NCI-H1417 treated with DMSO at 0.1 percent for 48 hours (cell line): ENCODE data around the gene CDS2.

Experiments
- DNase-seq: peaks from one replicate; lab custom pipeline; 2025; lab: John Stamatoyannopoulos, UW

The CDS2 gene

DNA sequence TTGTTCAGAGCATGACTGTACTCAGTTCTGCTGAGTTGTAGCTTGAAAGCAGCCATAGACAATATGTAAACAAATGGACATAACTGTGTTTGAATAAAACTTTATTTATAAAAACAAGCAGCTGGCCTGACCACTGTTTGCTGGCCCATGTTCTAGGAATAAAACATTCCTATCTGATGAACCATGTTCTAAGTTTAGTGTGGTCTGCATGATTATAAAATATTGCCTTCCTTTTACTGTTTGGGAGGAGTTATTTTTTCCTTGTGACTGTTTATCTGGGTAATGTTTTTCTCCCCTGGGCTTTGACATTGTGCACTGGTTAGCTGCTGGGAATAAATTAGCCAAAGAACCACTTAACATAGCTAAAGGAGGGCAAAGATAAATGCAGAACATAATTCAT lies 55.1 kb downstream of the CDS2 start:
- DNase-seq: no peak

- DNase-seq: no peak
These were observed 55.9 kb downstream of the CDS2 start for GRCh38 chr20:5182615-5183254.

DNA sequence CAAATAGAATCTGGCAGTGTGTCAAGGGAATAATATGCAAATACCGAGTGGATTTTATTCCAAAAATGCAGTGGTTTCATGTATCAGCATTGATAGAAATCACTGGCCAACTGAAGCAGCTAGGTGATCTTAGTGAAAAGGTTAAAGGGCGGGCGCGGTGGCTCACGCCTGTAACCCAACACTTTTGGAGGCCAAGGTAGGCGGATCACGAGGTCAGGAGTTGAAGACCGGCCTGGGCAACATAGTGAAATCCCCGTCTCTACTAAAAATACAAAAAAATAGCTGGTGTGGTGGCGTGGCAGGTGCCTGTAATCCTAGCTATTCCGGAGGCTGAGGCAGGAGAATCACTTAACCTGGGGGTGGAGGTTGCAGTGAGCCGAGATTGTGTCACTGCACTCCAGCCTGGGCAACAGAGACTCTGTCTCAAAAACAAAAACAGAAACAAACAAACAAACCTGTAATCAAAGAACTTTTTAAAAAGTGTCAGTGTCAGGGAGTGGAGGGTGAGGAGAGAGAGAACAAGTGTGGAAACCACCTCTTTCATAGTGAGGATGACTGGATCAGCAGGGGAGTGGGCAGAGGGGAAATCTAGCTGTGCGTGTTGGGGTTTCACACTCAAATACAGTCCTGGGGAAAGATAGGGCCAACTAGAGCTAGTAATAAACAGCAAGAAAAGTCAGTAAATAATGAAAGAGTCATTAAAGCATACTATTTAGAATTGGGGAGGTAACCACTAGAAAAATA lies 57.1 kb downstream of the CDS2 start:
- DNase-seq: no peak

GRCh38 chr20:5184684-5185083 lies 57.9 kb downstream of the CDS2 start:
- DNase-seq: no peak

GRCh38 chr20:5187122-5187521 lies 60.3 kb downstream of the CDS2 start:
- no peak for DNase-seq

- no peak for DNase-seq
These were observed 61.9 kb downstream of the CDS2 start for GRCh38 chr20:5188736-5189135.

GRCh38 chr20:5189917-5190316 lies 63.1 kb downstream of the CDS2 start:
- no peak for DNase-seq

GRCh38 chr20:5190444-5190843 lies 63.6 kb downstream of the CDS2 start:
- DNase-seq: no peak

DNA sequence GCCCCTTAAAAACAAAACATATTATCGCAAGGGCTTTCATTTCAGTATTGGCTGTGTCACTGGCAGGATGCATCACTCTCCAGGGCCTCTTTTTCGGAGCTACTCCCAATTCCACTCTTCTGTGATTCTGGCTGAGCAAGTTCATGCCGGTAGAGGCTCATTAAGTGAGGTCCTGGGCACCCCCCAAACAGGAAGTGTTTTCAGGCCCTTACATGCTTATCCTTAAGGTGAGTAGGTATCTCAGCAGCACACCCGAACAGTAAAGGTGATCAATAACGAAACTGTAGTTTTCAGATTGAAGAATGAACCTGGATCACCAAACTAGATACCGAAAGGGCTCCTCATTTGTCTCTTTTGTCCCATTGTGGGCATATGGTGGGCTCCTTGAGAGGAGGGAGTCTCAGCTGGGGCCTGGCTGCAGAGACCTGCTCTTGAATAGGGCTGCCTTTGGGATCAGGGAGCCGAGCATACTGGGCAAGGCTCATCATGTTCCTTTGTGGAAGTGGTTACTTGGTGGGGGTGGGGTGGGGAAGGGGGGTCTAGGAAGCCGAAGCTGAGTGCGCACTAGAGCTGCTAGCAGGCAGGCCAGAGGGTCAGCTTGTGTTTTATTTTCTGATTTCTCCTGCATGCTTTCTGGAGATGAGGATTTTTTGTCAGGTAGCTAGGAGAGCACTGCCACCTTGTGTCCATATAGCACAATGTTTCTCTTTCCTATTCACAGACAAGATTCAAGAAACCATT lies 65.2 kb downstream of the CDS2 start:
- peak; percentile 46 for DNase-seq

DNA sequence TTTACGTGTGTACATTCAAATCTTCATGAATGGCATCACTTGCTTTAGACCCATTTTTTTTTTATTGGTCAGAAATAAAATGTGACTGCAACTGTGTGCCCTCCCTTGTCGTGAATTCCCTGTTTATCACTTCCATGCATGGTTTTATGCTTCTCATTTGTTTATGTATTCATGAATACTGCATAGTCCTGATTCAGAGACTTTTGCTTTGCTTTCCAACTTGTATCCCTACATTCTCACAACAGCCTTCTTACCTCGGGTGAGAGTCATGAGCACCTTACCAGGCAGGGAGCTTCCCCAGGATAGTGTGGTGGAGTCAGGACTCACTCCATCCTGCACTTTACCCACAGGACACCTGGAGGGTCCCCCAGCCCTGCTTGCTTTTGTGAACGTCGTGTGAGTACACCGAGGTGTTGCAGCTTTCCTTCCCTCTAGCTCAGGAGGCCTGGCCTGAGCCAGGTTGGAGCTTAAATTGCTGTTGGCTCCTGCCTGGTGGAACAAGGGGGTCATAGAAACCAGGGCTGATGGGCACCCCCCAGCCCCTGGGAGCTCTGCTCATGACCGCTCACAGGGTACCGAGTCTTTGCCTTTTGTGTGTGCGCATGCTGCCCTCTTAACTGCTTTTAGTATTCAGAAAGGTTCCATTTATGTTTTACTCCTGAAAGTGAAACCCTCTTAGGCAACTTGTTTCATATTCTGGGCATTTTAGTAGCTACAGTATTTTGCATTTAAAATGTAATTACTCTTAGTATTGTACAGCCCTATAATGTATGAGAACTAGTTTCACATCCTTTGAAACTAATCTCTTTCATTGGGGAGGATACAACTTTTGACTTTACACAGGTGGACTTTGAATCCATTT lies 66.0 kb downstream of the CDS2 start:
- DNase-seq: no peak

- no peak for DNase-seq
These were observed 68.8 kb downstream of the CDS2 start for GRCh38 chr20:5195655-5196054.

GRCh38 chr20:5196149-5196548 lies 69.3 kb downstream of the CDS2 start:
- no peak for DNase-seq

DNA sequence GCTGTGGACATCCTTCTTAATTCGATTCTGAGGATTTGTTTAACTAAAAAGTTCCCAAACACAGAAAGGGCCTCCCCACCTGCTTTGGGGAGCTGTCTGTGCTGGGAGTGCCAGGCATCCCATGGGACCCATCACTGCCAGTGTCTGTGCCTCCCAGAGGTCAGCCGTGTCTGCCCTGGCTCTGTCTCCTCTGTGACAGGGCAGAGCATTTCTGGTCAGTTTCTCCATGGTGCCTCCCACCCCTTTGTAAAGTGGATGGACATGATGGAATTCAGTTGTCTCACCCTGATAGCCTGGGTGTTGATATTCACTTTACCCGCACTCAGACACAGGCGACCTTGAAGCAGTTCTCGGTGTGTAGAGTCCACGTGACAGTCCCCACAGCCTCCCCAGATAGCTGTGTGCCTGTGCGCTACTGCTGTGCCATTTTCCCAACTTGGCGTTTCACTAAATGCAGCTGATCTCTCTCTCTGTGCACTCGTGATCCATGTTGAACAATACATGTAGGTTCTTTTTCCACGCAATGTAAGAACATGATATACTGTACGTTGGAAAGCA lies 70.5 kb downstream of the CDS2 start:
- no peak for DNase-seq

DNA sequence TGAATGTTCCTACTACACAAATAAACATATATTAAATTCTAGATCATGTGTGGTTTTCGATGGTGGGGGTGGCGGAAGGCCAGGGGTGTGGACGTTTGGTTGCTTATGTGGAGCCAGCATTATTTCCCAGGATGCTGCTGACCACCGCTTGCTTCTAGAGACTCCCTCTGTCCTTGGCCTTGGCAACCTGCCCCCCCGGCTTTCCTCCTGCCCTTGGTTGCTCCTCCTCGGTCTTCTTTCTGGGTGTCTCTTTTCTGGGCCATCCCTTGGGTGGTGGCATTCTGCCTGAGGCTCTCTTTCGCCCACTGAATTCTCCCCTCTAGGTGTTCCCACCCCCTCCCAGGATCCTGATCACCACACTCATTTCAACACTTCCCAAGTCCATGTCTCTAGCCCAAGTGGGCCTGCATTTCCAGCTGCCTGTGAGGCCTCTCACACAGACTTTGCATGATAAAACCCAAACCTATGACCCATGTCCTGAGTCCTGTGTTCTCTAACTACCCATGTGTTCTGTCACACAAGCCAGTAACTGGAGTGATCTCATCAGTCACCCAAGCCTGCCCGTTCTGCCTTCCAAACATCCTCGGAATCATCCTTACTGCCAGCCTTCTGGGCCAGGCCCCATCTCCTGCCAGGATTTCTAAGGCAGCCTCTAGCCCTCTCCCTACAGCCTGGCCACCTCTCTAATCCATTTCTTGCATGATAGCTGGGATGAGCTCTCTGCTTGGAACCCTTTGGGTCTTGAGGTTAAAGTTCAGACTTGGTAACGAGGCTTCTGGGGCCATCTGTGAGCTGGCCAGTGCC lies 71.2 kb downstream of the CDS2 start:
- DNase-seq: no peak

DNA sequence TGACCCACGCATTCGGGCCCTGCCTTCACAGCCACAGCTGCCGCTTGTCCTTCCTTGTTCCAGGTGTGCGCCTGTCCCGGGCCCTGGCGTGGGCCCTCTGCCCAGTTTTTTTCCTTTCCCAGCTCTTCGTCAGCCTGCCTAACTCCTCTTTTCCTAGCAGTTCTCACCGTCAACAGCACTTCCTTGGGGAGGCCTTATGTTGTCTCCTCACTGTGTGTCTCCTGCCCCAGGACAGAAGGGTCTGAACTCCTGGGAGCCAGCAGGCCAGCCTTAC lies 71.8 kb downstream of the CDS2 start:
- no peak for DNase-seq

- no peak for DNase-seq
These were observed 76.6 kb downstream of the CDS2 start for GRCh38 chr20:5203380-5203779.

DNA sequence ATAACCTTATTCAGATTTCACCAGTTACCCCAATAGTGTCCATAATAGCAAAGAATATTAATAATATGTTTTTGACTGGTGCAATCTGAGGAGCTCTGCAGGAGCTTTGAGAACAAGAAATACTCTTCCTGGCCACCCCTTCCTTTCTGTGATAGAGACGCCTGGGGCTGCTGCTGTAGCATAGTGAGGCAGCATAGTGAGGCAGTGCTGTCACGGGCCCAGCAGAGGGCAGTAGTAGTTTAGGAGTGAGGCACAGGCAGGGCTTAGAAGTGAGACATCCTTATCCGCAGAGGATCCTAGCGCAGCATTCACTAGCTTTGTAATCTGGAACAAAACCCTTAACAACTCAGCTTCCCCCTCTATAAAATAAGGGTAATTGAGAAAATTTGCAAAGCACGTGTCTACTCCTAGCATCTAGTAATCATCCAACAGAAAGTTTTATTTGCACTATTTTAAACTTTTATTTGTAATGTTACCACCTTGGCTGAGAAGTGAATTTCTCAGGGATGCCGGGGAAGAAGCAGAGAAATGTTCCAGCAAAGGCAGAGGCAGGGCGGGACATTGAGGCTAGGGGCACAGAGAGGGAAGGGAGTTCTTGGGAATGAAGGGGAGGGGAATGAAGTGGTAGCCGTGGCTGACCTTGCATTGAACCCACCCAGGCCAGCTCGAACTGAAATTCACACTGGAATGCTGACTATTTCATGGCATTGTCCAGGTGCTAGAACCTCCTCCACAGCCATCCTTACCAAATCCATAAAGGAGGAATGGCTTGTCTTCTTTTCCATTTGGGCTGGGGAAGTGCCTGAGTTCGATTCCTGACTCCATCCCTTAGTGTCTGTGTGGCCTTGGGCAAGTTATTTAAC lies 78.8 kb downstream of the CDS2 start:
- DNase-seq: peak; percentile 25

GRCh38 chr20:5207138-5207537 lies 80.3 kb downstream of the CDS2 start:
- DNase-seq: no peak

DNA sequence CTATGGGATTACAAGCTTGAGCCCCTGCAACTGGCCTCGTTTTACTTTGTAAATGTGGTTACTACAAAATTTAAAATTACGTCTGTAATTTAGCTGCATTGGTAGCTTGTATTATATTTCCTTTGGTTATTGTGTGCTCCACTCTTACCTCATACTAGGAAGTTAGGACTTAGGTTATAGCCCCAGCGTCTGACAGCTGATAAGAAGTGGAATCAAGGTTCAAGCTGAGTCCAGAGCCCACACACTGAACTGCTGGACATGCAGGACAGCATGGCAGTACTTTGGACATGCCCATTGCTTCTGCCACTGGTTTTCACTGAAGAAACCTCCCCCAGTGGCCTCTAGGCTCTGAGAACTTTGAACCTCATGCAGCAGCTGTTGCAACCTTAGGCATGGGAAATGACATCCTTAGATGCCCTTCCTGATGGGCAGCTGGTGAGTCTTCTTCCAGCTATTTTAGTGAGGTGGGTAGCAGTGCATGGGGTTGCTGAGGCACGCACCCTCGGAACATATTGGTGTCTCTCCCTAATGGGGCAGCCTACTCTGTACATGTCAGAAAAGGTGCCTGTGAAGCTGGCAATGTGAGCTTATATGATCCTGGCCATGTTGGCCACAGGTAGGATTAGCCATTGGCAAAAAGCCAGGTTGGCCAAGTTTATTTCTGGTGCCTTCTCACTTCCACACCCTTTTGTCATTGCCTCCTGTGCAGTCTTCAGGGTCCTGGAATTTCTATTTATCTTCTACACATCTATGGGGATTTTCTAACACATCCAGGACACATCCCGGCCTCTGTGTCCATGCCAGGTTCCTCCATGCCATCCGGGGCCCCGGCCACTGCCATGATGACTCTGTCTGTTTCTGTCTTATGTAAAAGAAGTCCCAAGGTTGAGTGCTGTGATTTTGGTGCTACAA lies 85.3 kb downstream of the CDS2 start:
- DNase-seq: no peak
